DMS79 (cell line): Measurements from ENCODE around the gene PRLH.

Source experiments
- DNase-seq: peaks from one replicate; lab custom pipeline; 2025; lab: John Stamatoyannopoulos, UW

The PRLH gene

GRCh38 chr2:237539681-237540080 lies 26.7 kb upstream of the PRLH start:
- DNase-seq: no peak

- DNase-seq: no peak
These were observed 26.1 kb upstream of the PRLH start for GRCh38 chr2:237540223-237540775.

- DNase-seq: no peak
These were observed 25.6 kb upstream of the PRLH start for GRCh38 chr2:237540823-237541222.

GRCh38 chr2:237541243-237541642 lies 25.1 kb upstream of the PRLH start:
- DNase-seq: no peak

- no peak for DNase-seq
These were observed 24.2 kb upstream of the PRLH start for GRCh38 chr2:237542001-237542704.

- no peak for DNase-seq
These were observed 20.1 kb upstream of the PRLH start for GRCh38 chr2:237546040-237546875.

GRCh38 chr2:237546876-237547395 lies 19.4 kb upstream of the PRLH start:
- DNase-seq: no peak

- no peak for DNase-seq
These were observed 18.4 kb upstream of the PRLH start for GRCh38 chr2:237547841-237548416.

- no peak for DNase-seq
These were observed 17.2 kb upstream of the PRLH start for GRCh38 chr2:237549216-237549615.

GRCh38 chr2:237549643-237550415 lies 16.5 kb upstream of the PRLH start:
- DNase-seq: no peak

- no peak for DNase-seq
These were observed 15.3 kb upstream of the PRLH start for GRCh38 chr2:237551071-237551574.

- DNase-seq: no peak
These were observed 13.5 kb upstream of the PRLH start for GRCh38 chr2:237552908-237553307.

- DNase-seq: no peak
These were observed 12.4 kb upstream of the PRLH start for GRCh38 chr2:237553948-237554347.

- no peak for DNase-seq
These were observed 10.8 kb upstream of the PRLH start for GRCh38 chr2:237555560-237555959.

GRCh38 chr2:237556773-237557632 lies 9.4 kb upstream of the PRLH start:
- no peak for DNase-seq

- no peak for DNase-seq
These were observed 8.8 kb upstream of the PRLH start for GRCh38 chr2:237557633-237558015.

GRCh38 chr2:237558961-237559641 lies 7.3 kb upstream of the PRLH start:
- DNase-seq: peak; percentile 83

GRCh38 chr2:237561221-237561620 lies 5.2 kb upstream of the PRLH start:
- DNase-seq: no peak

- no peak for DNase-seq
These were observed 2.6 kb upstream of the PRLH start for GRCh38 chr2:237563816-237564215.

GRCh38 chr2:237564526-237565131 lies 1.7 kb upstream of the PRLH start:
- no peak for DNase-seq
